NCI-H187 (cell line): ENCODE measurements around the gene TMPRSS9.

Source experiments
- DNase-seq, 2 experiments: peaks; one replicate each; lab custom pipeline; 2025; lab: John Stamatoyannopoulos, UW

The TMPRSS9 gene

DNA sequence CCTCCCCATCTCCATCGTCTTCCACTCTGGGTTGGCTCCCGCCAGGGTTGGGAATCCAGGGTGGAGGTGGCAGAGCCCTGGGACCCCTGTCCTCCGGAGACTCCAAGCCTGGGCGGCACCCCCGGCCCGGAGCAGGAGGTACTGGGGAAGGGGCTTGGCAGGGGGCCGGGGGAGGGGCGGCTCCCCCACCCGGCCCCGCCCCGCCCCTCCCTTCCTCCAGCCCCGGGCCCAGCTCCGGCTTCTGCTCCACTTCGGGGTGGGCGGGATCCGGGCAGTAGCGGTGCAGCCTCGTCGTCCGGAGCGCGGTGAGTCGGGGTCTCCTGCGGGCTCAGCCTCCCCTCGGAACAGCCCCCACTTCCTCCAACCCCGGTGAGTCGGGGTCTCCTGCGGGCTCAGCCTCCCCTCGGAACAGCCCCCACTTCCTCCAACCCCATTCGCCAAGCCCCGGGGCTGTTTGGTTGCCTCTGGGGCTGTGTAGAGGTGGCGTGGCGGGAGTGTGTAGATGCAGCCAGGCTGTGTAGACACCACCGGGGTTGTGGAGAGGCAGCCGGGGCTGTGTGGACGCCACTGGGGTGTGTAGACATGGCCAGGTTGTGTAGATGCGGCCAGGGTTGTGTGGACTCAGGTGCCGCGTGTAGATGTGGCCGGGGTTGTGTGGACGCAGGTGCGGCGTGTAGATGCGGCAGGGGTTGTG, at the start of gene TMPRSS9:
Gene TMPRSS9, plus strand, starts transcription at position 274 of the 694 bp plus-strand sequence. CDS start 29,521 bp downstream, outside the sequence.
- DNase-seq: no peak

DNA sequence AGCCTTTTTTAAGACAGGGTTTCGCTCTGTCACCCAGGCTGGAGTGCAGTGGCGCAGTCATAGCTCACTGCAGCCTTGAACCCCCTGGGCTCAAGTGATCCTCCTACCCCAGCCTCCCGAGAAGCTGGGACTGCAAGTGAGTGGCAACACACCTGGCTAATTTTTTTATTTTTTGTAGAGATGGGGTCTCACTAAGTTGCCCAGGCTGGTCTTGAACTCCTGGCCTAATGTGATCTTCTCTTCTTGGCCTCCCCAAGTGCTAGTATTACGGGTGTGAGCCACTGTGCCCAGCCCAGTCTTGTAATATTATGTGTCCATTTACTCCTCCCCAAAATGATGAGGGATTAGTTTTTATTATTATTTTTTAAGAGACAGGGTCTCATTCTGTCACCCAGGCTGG, 49.0 kb upstream of the TMPRSS9 start:
- DNase-seq: no peak

GRCh38 chr19:2312820-2313501, 47.1 kb upstream of the TMPRSS9 start:
- no peak for DNase-seq

DNA sequence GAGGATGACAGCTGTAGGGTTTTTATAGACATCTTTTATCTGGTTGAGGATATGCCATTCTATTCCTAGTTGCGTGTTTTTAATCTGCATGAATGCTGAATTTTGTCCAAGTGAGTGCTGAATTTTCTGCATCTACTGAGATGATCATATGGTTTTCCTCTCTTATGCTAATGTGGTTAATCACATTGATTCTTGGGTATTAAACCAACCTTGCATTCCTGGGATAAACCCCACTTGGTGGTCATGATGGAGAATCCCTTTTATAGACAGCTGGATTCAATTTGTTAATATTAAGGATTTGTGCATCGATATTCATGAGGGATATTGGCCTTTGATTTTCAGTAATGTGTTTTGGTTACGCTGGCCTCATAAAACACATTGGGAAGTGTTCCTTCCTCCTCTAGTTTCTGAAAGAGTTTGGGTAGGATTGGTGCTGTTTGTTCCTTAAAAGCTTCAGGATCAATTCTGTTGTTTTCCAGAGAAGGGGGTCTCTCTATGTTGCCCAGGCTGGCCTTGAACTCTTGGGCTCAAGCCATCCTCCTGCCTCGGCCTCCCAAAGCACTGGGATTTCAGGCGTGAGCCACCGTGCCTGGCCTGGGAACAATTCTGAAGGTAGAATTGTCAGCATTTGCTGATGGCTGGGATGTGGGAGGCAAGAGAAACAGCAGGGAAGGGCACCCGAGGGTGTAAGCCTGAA, 44.8 kb upstream of the TMPRSS9 start:
- DNase-seq: no peak

DNA sequence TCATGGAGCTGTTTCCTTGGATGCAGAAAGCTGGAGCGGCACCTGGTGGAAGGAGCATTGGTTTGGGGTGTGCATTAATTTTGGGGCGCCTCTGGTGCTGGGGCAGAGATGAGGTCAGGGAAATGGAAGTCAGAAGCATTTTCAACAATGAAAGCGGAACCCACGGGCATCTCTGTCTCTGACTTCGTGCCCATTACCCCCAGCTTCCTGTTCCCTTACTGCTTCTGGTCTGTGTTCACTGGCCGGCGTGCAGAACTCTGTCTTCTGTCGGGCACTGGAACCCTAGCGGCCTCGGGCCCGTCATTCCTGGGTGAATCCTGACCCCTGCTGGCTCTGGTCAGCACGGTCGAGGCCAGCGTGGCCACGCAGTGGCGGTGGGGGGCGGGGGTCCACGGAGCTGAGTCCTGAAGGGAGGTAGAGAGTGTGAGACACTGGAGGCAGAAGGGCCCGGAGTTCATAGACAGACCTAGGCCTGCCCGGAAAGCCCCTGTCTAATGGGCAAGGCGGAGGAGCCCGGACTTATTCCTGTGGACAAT, 44.2 kb upstream of the TMPRSS9 start:
- DNase-seq: no peak

DNA sequence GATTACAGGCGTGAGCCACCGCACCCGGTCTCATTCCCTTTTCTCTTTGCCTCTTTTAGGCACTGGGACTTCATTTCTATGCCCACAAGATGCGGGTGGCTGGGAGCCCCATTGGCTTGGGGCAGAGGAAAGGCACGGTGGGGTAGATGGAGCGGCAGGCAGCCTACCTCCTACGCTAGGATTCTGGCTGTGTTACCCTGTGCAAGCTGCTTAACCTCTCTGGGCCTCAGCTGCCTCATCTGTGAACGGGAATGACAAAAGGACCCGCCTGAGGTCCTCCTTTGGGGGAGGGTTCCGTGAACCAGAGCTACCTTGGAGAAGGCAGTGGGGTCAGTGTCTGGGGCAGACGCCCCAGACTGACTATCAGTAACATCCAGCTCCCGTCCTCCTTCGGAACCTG, 42.8 kb upstream of the TMPRSS9 start:
- DNase-seq: no peak

- DNase-seq: no peak
Observed at GRCh38 chr19:2317756-2318155, 42.3 kb upstream of the TMPRSS9 start.

GRCh38 chr19:2318923-2319322, 41.1 kb upstream of the TMPRSS9 start:
- DNase-seq: no peak

DNA sequence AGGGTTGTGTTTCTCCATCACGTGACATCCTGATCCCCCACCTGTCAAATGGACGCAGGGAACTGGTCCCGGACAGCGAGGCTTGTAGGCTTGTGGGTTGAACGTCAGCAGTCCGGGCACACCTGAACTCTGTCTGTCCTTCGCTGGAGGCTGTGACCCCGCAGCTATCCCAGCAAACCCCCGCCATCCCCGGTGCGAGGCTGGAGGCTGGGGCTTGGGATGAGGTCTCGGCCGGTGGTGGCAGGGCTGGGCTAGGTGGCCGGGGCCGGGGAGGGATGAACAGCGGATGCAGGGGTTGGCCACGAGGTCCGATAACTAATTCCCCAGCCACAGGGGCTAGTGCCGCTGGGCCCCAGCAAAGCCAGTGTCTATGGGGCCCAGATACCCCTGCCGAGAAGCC, 40.5 kb upstream of the TMPRSS9 start:
- DNase-seq: no peak

DNA sequence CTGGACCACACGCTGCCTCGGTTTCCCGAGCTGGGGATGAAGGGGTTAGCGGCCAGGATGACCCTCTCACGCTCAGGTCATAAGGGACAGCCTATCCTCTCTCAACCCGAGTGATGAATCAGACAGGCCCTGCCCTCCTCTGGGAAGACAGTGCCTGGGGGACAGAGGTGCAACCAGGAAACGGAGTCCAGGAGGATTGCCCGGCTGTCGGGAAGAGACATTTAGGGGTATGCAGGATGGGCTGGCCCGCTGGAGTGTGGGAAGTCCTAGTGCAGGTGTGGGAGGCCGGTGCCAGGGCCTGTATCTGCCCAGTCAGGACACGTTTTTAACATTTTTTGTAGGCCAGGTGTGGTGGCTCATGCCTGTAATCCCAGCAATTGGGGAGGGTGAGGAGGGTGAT, 40.0 kb upstream of the TMPRSS9 start:
- DNase-seq: no peak

- no peak for DNase-seq
Observed at GRCh38 chr19:2320939-2321338, 39.1 kb upstream of the TMPRSS9 start.

GRCh38 chr19:2321565-2322283, 38.3 kb upstream of the TMPRSS9 start:
- DNase-seq: no peak

- no peak for DNase-seq
Observed at GRCh38 chr19:2323707-2324106, 36.4 kb upstream of the TMPRSS9 start.

DNA sequence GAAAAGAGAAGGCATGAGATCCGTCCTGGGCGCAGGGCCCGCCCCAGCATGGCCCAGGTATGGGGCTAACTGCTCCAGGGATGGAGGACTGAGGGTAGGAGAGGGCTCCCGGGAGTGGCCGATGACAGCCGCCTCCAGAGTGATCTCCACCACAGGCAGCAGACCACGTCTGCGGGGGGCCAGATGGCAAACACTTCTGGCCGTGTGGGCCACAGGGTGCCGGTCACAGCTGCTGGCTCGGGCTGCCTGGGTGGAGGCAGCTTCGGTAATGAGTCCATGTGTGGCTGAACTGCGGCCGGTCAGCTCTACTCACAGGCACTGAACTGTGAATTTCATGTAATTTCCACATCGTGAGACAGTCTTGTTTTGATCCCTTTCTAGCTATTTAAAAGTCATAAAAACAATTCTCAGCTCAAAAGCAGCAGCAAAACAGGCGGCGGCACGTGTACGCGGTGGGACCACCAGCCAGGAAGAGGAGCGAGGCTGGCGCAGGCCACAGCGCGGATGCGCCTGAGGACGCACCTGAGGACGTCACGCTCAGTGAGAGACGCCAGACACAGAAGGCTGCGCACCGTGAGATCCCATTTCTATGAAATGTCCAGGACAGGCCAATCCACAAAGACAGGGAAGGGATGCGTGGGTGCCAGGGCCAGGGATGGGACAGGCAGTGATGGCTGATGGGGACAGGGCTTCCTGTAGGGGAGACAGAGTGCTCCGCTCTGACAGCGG, 35.7 kb upstream of the TMPRSS9 start:
- DNase-seq: no peak

- no peak for DNase-seq
Observed at GRCh38 chr19:2325281-2326046, 34.6 kb upstream of the TMPRSS9 start.

- DNase-seq: no peak
Observed at GRCh38 chr19:2326699-2327360, 33.2 kb upstream of the TMPRSS9 start.

GRCh38 chr19:2327773-2328400, 32.2 kb upstream of the TMPRSS9 start:
- no peak for DNase-seq

- peak; percentile 84 to 92 for DNase-seq
Observed at GRCh38 chr19:2328401-2329148, 31.5 kb upstream of the TMPRSS9 start, which contains the start of the genes LSM7 and SPPL2B. TSS of gene LSM7 (minus strand) at chr19:2328586. CDS start at chr19:2328566, 20 bp downstream. TSS of gene SPPL2B (plus strand) at chr19:2328684. CDS start at chr19:2328710, 26 bp downstream.

DNA sequence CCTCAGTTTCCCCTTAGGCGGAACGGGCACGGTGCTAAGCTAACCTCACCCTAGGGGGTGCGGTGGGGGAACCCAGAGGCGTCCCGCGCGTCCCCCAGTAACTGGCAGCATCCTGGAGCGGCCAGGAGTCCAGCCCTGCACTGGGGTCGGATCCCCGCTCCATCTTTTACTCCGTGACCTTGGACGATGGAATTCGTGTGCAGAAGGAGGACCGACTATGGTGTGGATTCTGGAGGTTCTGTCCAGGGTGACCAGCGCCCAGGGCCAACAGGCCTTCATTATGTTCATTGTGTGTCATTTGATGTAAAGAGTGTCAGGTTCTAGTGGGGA, 31.0 kb upstream of the TMPRSS9 start:
- DNase-seq: no peak
